C4-2B (cell line): ENCODE data around the gene ZNF492.

ENCODE experiments used
- H3K27ac ChIP-seq: fragments of 450-650 bp; 2 replicates; pipeline ENCODE4 v1.5.1; 2017
- ZFX ChIP-seq: fragments of 450-650 bp; IDR thresholded peaks from 2 replicates; pipeline ENCODE4 v1.6.1; 2017
- TF ChIP-seq, protein P1 (sequence below): fragments of 450-650 bp; conservative IDR thresholded peaks from 2 replicates; pipeline ENCODE4 v1.5.1; 2017; ENCODE audit warnings: mild to moderate bottlenecking

The ZNF492 gene

GRCh38 chr19:22619932-22620331 is 14.2 kb upstream of the ZNF492 start:
- no peak overlapping the region for H3K27ac ChIP-seq
- no peak for TF ChIP-seq ZFX
- TF ChIP-seq, protein P1, sequence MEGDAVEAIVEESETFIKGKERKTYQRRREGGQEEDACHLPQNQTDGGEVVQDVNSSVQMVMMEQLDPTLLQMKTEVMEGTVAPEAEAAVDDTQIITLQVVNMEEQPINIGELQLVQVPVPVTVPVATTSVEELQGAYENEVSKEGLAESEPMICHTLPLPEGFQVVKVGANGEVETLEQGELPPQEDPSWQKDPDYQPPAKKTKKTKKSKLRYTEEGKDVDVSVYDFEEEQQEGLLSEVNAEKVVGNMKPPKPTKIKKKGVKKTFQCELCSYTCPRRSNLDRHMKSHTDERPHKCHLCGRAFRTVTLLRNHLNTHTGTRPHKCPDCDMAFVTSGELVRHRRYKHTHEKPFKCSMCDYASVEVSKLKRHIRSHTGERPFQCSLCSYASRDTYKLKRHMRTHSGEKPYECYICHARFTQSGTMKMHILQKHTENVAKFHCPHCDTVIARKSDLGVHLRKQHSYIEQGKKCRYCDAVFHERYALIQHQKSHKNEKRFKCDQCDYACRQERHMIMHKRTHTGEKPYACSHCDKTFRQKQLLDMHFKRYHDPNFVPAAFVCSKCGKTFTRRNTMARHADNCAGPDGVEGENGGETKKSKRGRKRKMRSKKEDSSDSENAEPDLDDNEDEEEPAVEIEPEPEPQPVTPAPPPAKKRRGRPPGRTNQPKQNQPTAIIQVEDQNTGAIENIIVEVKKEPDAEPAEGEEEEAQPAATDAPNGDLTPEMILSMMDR = no peak

- no peak overlapping the region for H3K27ac ChIP-seq
- TF ChIP-seq ZFX = no peak
- TF ChIP-seq, protein P1 = no peak
Observed at GRCh38 chr19:22620401-22620800, 13.7 kb upstream of the ZNF492 start.

DNA sequence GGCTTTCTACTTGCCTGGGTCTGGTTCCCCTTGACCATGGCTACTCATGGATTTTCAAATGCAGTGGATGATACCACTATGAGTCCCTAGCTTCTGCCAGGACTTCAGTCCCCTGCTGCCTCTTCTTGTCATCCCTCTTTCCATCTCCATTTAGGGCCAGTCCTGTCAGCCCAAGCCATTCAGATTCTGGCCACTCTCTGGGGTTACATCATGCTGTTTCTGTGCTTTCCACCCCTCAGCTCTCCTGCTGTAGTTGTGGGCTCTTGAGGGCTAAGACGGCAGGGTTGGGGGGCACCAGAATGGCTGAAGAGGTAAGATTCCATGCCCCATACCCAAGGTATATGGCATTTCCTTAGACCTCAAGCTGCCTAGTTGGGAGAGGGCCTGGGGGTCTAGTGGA is 13.2 kb upstream of the ZNF492 start:
- no peak for TF ChIP-seq ZFX
- TF ChIP-seq, protein P1 = no peak
- no peak overlapping the region for H3K27ac ChIP-seq

DNA sequence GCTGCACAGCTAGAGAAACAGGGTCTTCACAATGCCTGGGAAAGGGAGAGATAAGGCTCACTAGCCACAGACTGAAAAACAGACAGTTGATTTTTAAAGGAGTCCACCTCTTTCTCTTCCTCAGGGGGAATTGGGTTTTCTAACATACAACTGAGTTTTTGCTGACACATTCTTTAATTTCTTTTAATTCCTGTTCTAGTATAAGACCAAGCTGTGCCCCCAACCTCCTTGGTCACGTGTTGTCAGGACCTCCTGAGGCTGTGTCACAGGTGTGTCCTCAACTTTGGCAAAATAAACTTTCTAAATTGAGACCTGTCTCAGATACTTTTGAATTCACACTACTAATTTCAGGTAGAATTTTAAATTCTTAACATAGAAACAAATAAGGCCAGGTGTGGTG is 12.1 kb upstream of the ZNF492 start:
- no peak for TF ChIP-seq ZFX
- TF ChIP-seq, protein P1 = no peak
- H3K27ac ChIP-seq = no peak overlapping the region

DNA sequence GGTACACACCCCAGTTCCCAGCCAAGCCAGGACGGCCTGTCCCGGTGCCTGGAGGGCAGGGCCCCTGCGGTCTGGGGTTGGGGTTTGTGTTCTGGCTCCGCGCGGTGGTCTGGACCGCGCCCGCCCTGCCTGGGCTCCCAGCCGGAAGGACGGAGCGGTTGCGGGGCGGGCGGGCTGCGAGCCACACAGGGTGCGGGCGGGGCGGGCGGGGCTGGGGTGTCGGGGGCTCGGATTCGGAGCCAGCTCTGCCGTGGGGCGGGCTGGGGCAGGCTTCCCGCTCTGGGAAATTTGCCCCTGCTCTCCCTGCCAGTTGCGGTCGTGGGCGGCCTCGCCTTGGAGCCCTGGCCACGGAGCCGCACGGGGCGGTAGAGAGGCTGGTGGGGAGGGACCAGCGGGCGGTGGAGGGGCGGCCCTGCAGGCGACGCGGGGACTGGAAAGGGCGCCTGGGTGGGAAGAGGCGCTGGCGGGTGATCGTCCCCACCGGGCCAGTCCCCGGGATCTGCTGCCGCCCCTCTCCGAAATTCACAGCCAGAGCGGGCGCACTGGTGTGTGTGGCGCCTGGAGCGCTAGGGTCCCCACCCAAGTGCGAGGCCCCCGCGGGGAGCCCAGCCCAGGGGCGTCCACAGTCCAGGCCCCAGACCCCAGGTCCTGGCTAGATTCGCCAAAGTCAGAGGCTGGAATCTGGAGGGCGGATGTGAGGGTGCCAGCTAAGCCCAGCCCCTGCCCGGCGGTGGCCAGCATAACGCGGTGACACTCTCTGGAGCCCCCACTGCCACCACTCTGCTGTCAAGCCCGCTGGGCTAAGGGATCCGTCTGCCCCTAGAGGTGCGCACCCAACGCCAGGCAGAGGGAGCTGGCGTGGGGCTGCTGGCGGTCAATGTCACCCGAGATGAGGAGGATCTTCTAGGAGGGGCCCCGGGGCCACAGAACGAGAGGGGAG is 11.0 kb upstream of the ZNF492 start:
- TF ChIP-seq, protein P1 = no peak
- TF ChIP-seq ZFX = no peak
- H3K27ac ChIP-seq = no peak overlapping the region

DNA sequence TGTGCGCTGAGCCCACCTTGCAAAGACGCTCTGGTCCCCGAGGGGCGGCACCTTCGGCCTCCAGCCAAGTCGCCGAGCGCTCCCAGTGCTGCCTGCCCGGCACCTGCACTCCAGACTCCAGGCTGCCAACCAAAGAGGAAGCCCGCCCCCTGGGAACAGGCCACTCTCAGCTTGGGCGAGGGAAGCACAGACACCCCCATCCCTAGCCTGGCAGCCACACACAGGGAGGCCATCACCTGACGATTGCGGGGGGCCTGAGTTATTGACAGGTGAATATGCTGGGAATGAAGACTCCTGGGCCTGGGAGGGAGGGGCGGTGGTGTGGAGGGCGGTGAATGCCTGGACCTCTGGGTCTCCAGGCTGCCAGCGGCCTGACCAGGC is 10.3 kb upstream of the ZNF492 start:
- H3K27ac ChIP-seq = no peak overlapping the region
- TF ChIP-seq, protein P1 = no peak
- TF ChIP-seq ZFX = no peak

- H3K27ac ChIP-seq = no peak overlapping the region
- TF ChIP-seq, protein P1 = no peak
- no peak for TF ChIP-seq ZFX
Observed at GRCh38 chr19:22625266-22626035, 8.7 kb upstream of the ZNF492 start.
